K562 (cell line): ENCODE data around the gene UBE2R2. TPM values are rescaled to one million over a fixed set of nuclear protein-coding genes. Genes with fewer than 3 reads are reported as not detected.

Experiments used
- ATAC-seq: fragments of 200-7000 bp; cut with Tn5 transposase; 3 replicates; pipeline ENCODE4 v1.9.1; 2020; ENCODE audit warnings: moderate library complexity
- BruUV-seq: library from RNA; stranded (reverse); fragments of 400-500 nt; replicated peaks from 2 replicates; lab custom pipeline; 2021; lab: Mats Ljungman, UMichigan
- CTCF ChIA-PET: fragments of 300-600 bp; formaldehyde crosslinking; extraction: SDS; loops from one replicate; lab custom pipeline; 2021; ENCODE audit warnings: low intra/inter-chr PET ratio; lab: Yijun Ruan, JAX
- POLR2A ChIA-PET: fragments of 300-600, 350-650 bp; sonication (Branson Sonifier 250); formaldehyde crosslinking; extraction: SDS; loops from one replicate; lab custom pipeline; 2021; ENCODE audit warnings: antibody characterized with exemption, inconsistent platforms; lab: Yijun Ruan, JAX
- DNase-seq, 4 experiments: peaks; one replicate each; pipeline versions ENCODE4 v3.0.0 to v3.0.0-alpha.2; 2011 to 2018; ENCODE audit warnings: low spot score in 3 of 4, mixed read lengths in 3 of 4; ENCODE audit errors: extremely low read depth in 1 of 4
- FAIRE-seq: peaks from 2 replicates; lab custom pipeline; 2011; peaks lifted over from hg19 to GRCh38; lab: Jason Lieb, UNC
- H2AFZ ChIP-seq: 2 replicates; pipeline ENCODE4 v1.6.0; 2011; ENCODE audit warnings: low read depth, low read length, control low read depth, inconsistent platforms
- H3K27ac ChIP-seq: fragments of 200-600 bp; 3 replicates; pipeline ENCODE4 v1.8.0; 2011; ENCODE audit warnings: low read depth, mild to moderate bottlenecking, control low read depth, inconsistent platforms, low read length, moderate library complexity, mixed read lengths; ENCODE audit errors: extremely low read depth
- H3K27me3 ChIP-seq, 2 experiments: fragments of 300-600 bp in 1 of 2; 2 replicates in 1 of 2; 3 replicates in 1 of 2; pipeline versions ENCODE4 v1.6.0 to v1.8.0; 2011; ENCODE audit warnings: inconsistent platforms in 2 of 2, low read length in 2 of 2, mild to moderate bottlenecking in 1 of 2, mixed read lengths in 1 of 2, moderate library complexity in 1 of 2; ENCODE audit not compliant: control insufficient read depth in 2 of 2, insufficient read depth in 2 of 2
- H3K36me3 ChIP-seq: fragments of 300-600 bp; 3 replicates; pipeline ENCODE4 v1.8.0; 2011; ENCODE audit warnings: mild to moderate bottlenecking, low read length, inconsistent platforms; ENCODE audit not compliant: control insufficient read depth, insufficient read depth
- H3K4me1 ChIP-seq, 2 experiments: fragments of 200-600 bp in 1 of 2; replicated peaks in 1 of 2; 2 replicates in 1 of 2; 3 replicates in 1 of 2; pipeline versions ENCODE4 v1.5.1 to v1.8.0; 2011; ENCODE audit warnings: inconsistent platforms in 2 of 2, low read length in 2 of 2, mild to moderate bottlenecking in 1 of 2, mixed read lengths in 1 of 2, moderate library complexity in 1 of 2; ENCODE audit not compliant: control insufficient read depth in 2 of 2, insufficient read depth in 2 of 2
- H3K4me2 ChIP-seq: 2 replicates; pipeline ENCODE4 v1.6.1; 2011; ENCODE audit warnings: low read length, control low read depth, inconsistent platforms, mixed read lengths; ENCODE audit not compliant: insufficient read depth
- H3K4me3 ChIP-seq: fragments of 200-600 bp; sonication (generic), shearing (Covaris generic); 2 replicates; pipeline ENCODE4 v1.5.1; 2016; ENCODE audit warnings: control low read depth, inconsistent platforms
- H3K79me2 ChIP-seq: fragments of 200-600 bp; 3 replicates; pipeline ENCODE4 v1.8.0; 2011; ENCODE audit warnings: low read length, inconsistent platforms; ENCODE audit not compliant: control insufficient read depth, insufficient read depth
- H3K9ac ChIP-seq, 2 experiments: 2 replicates each; pipeline versions ENCODE4 v1.6.0 to v1.6.1; 2011; ENCODE audit warnings: low read depth in 2 of 2, low read length in 2 of 2, control low read depth in 1 of 2, inconsistent platforms in 1 of 2, mild to moderate bottlenecking in 1 of 2, mixed read lengths in 1 of 2; ENCODE audit not compliant: insufficient read depth in 1 of 2
- H3K9me1 ChIP-seq: one replicate; pipeline ENCODE4 v1.6.0; 2011; ENCODE audit warnings: inconsistent platforms, mild to moderate bottlenecking, low read length, moderate library complexity; ENCODE audit not compliant: control insufficient read depth, insufficient read depth
- H3K9me3 ChIP-seq: replicated peaks from 2 replicates; pipeline ENCODE4 v1.5.1; 2011; ENCODE audit warnings: low read depth, low read length, inconsistent platforms; ENCODE audit not compliant: control insufficient read depth, insufficient read depth
- H4K20me1 ChIP-seq: replicated peaks from 2 replicates; pipeline ENCODE4 v1.6.1; 2011; ENCODE audit warnings: low read length, inconsistent platforms, mixed read lengths; ENCODE audit not compliant: control insufficient read depth, insufficient read depth
- EGR1 ChIP-seq: fragments of 450-650 bp; conservative IDR thresholded peaks from 2 replicates; pipeline ENCODE4 v1.6.1; 2017; ENCODE audit warnings: mild to moderate bottlenecking
- NFIC ChIP-seq: fragments of 450-650 bp; IDR thresholded peaks from 2 replicates; pipeline ENCODE4 v1.6.1; 2017; ENCODE audit warnings: mild to moderate bottlenecking, inconsistent platforms
- ZNF408 ChIP-seq: fragments of 250-450 bp; sonication (Bioruptor Pico); IDR thresholded peaks from 2 replicates; pipeline ENCODE4 v1.4.0; 2020; ENCODE audit warnings: low read depth, mild to moderate bottlenecking, moderate library complexity
- ZNF668 ChIP-seq: fragments of 250-450 bp; sonication (Bioruptor Pico); IDR thresholded peaks from 2 replicates; pipeline ENCODE4 v1.8.0; 2022; ENCODE audit warnings: mild to moderate bottlenecking, inconsistent platforms
- WGBS: fragments of 100-300 bp; shearing (Covaris generic); methylation state at CpG from one replicate; pipeline ENCODE4 v1.1.6; 2016; ENCODE audit warnings: low coverage, mixed read lengths; ENCODE audit not compliant: insufficient coverage; ENCODE audit errors: missing lambda C conversion rate; 5-methylcytosine and 5-hydroxymethylcytosine counted together
- in situ Hi-C: fragments of 300-500 bp; cut with MboI; formaldehyde crosslinking; loops from 4 replicates; pipeline ENCODE4 v1.15.0; 2018; ENCODE audit warnings: inconsistent platforms, mixed read lengths
- intact Hi-C: fragments of 100-400 bp; cut with micrococcal nuclease; formaldehyde crosslinking; loops from 2 replicates; pipeline ENCODE4 v1.14.2; 2022
- polyA plus RNA-seq, 8 experiments: library from polyadenylated mRNA; depleted of rRNA in 4 of 8; stranded (reverse) in 5 of 8; unstranded in 3 of 8; fragments of >200 nt; fragmentation: Nextera tagmentation in 2 of 8; fragmentation: Illumina TruSeq in 1 of 8; extraction: Ambion mirVana in 2 of 8; extraction: Trizol in 1 of 8; gene quantifications; 2 replicates each; pipeline versions ENCODE4 v1.2.1 to v1.2.3, GENCODE V29; 2011 to 2014; ENCODE audit warnings: inconsistent platforms in 1 of 8, missing spikeins in 1 of 8
- total RNA-seq, 7 experiments: library from RNA; depleted of rRNA in 6 of 7; stranded (reverse); fragments of >200 nt in 6 of 7; fragmentation: Illumina TruSeq in 2 of 7; extraction: Trizol in 2 of 7; gene quantifications; 2 replicates each; pipeline versions ENCODE4 v1.2.1 to v1.2.3, GENCODE V29; 2011 to 2021; ENCODE audit warnings: low replicate concordance in 1 of 7

The UBE2R2 gene
- total and polyA plus RNA-seq, 9 of the 15 experiments (the other 6 are each of a cell fraction or from before 2014, with no cell fraction given) = 7.8 to 26.2 (median 11.8) TPM

DNA sequence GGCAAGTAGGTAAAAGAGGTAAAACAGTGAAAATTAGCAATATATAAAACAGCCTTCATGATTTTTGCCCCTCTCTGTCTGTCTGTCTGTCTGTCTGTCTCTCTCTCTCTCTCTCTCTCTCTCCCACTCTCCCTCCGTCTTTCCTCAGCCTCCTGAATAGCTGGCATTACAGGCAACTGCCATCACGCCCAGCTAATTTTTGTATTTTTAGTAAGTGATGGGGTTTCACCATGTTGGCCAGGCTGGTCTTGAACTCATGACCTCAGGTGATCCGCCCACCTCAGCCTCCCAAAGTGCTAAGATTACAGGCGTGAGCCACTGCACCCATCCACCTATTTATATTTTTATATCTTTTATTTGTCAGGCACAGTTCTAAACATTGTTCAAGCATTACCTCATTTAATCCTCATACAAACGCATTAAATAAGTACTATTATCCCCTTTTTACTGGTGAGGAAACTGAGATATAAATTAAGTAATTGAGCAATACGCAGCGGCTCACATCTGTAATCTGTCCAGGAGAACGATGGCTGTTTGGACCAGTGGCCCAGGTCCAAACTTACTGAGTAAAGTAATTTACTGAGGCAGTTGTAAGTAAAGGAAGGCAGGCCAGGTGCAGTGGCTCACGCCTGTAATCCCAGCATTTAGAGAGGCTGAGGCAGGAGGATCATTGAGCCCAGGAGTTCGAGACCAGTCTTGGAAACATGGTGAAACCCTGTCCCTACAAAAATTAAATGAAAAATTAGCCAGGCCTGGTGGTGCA is 60.9 kb downstream of the UBE2R2 start:
- Histone ChIP-seq H3K79me2 (peaks cover 74% of the 10 kb centered on the region), H3K4me1 (peaks cover 3 to 19% of the 10 kb centered on the region in 2 experiments; a peak in 4 of 5 replicates), H3K27ac (no peak overlapping the region), H4K20me1 (no peaks in the 10 kb centered on the region; the same call in 1 of the 2 replicates), H3K36me3 (no peaks in the 10 kb centered on the region)
- ChIA-PET CTCF (no interaction called here), POLR2A (no interaction called here)
- in situ Hi-C loops (no loop called here), intact Hi-C loops (no loop called here)
- TF ChIP-seq ZNF408 (CRISPR knock-in tag) (no peak), ZNF668 (no peak), EGR1 (peak; percentile 20; the same call in 1 of the 2 replicates), NFIC (no peak)
- TF ChIP-seq, all 486 proteins: peak for 1
- BruUV-seq = no TSS peak
- ATAC-seq (no peak), FAIRE-seq (no peak), DNase-seq (no peak)
- no peak overlapping the region for H3K4me3 ChIP-seq
- H3K4me2 ChIP-seq = no peak overlapping the region
- no peaks in the 10 kb centered on the region for H3K9me1 ChIP-seq
- H2AFZ ChIP-seq = no peak overlapping the region
- H3K9ac ChIP-seq = no peak overlapping the region
- 77% methylated on average over 10 of the region's 10 CpGs for WGBS
- H3K27me3 ChIP-seq = no peaks in the 10 kb centered on the region
- H3K9me3 ChIP-seq = no peaks in the 10 kb centered on the region
